Endometrial microvascular endothelial cells (primary cell): ENCODE measurements around the gene ZNF48. TPM values are rescaled to one million over a fixed set of nuclear protein-coding genes. Genes with fewer than 3 reads are reported as not detected.

Experiments used
- in situ Hi-C: cut with HindIII; loops from 2 replicates; pipeline ENCODE4 v1.10.0; 2017; ENCODE audit warnings: low sequenced_read_pairs, low pct_unique_long_range_greater_than_20kb; ENCODE audit errors: inconsistent ontology term
- total RNA-seq: library from RNA; depleted of rRNA; stranded (reverse); fragments of >200 nt; gene quantifications from one replicate; pipeline ENCODE4 v1.2.3, GENCODE V29; 2015; ENCODE audit errors: inconsistent ontology term

Gene ZNF48
- total RNA-seq, 1 donor from 2014 or later: 5.8 TPM

DNA sequence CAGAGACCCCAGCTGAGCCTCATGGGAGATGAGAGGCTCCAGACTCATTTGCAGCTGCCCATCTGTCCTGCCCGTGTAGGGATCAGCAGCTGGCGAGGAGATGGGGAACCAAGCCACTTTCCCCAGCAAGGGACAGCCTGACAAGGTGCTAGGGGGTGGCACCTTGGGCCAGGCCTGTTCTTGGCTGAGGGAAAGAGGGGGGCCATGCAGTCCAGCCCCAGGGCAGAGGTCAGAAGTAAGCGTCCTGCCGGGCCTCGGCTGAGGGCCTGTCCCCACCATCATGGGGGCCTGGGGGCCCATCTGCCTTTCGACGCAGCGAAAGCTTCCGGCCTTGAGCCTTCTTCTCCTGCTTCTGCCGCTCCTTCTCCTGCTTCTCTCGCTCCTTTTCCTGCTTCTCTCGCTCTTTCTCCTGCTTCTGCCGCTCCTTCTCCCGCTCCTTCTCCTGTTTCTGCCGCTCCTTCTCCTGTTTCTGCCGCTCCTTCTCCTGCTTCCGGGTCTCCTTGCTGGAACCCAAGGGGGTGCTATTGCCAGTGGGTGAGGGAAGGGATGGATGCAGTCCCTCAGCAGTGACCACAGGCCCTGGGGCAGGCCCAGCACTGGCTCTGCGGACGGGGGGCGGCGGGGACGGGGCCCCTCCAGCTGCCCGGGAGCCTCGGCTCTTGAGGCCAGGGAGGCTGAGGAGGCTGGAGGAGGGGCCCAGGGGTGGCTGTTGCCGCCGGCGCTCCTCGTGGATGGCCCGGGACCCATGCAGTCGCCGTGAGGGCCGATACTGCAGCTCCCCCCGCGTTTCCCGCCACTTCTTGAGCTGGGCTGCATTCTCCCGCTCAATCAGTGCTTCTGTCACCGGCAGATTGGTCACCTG, 37.3 kb upstream of the ZNF48 start:
- in situ Hi-C loops: no loop called here

GRCh38 chr16:30358577-30358936, 36.7 kb upstream of the ZNF48 start:
- in situ Hi-C loops: no loop called here

DNA sequence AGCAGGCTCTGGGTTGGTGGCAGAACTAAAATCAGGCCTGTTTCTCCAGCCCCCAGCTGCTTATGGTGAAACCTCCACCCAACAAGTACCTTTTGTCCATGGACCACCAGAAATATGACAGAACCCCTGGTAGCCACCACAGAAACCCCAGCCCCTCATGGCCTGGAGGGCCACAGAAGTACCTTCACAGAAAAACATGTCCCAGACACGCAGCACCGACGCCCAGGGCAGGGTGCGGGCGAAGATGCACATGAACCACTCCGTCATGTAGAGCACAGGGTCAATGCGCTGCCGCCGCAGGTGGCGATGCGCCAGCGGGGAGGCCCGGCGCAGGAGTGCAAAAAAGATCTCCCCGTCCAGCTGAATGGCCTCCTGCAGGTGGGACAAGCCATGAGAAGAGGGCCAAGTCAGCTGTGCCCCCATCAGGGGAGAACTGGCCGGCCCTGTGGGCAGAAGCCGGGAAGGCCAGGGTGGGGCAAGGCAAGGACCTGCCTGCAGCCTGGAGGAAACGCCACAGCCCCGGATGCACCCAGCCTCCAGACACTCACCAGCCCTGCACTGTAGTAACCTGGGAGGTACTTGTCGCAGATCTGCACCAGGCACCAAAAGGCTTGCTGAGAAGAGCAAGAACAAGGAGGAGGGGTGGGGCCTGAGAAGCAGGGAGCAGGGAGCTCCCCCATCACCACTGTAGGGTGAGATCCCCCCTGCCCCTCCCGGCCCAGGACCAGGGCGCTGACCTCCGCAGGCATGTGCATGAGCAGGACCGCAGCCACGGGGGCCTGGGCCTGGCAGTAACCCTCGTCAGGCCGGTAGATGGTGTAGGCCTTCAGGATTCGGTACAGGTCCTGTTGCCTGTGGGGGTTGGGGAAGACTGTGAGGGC, 36.0 kb upstream of the ZNF48 start:
- in situ Hi-C loops: no loop called here

DNA sequence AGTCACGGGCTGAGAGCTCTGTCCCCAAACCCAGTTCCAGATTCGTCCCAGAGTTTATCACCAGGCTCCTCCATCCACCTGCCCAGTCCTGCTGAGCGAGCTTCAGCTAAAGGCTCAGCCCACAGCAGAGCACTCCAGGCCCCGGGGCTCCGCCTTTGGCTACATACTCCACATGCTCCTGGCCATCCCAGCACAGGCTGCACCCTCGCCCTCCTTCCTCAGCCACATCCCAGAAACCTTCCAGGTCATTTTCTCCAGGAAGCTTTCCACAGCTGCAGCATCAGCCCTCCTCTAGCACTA, 35.4 kb upstream of the ZNF48 start:
- in situ Hi-C loops: no loop called here

DNA sequence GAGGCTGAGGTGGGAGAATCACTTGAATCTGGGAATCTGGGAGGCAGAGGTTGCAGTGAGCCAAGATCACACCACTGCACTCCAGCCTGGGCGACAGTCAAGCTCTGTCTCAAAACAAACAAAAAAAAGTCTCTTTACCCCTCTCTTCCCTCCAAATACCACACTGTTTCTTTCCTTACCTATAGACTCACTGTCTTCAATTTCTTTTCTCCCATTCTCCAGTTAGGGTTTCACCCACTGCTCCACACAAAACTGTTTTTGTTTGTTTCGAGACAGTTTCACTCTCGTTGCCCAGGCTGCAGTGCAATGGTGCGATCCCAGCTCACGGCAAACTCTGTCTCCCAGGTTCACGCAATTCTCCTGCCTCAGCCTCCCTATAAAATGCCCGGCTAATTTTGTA, 34.0 kb upstream of the ZNF48 start:
- in situ Hi-C loops: no loop called here

DNA sequence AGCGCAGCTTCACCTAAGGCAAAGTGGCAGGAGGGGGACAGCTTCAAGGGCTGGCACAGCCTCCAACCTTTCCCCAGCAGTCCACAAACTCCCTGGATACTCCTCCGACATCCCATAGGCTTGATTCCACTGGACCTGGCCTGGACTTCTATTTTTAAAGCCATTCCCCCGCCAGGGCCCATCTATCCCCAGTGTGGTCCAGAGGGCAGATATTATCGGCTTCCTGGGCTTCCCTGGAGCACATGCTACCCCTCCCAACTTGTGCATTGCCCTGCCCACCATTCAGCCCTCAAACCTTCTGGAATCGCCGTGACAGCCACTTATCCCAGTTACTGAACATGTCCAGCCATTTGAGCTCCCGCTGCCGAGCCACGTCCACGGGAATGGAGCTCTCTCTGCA, 30.0 kb upstream of the ZNF48 start:
- in situ Hi-C loops: no loop called here

- in situ Hi-C loops: no loop called here
These were observed 28.7 kb upstream of the ZNF48 start for GRCh38 chr16:30366511-30366910.

DNA sequence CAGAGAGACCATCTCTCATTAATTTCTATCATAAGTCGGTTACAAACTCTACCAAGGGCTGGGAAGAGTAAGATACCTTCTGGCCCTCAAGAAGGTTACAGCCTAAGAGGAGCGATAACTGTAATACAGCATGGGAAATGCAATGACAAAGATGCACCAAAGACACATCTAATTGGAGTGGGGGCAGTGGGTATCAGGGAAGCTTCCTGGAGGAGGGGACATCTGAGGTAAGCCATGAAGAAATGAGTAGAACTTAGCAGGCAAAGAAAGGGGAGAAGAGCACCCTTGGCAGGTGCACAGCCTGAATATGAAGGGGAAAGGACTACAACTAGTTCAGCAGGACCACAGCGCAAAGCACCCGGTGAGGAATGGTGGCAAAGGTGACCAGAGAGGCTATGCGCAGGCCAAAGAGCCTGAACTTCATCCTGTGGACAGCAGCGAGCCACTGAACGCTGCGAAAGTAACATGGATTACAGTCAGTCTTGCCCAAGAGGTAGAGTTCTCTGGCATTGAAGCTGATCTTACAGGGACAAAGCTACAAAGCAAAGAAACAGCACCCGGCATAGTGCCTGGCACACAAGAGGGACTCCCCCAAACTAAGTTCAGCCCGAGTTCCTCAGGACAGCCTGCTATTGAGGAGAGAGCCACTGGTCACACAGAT, 27.7 kb upstream of the ZNF48 start:
- in situ Hi-C loops: no loop called here

DNA sequence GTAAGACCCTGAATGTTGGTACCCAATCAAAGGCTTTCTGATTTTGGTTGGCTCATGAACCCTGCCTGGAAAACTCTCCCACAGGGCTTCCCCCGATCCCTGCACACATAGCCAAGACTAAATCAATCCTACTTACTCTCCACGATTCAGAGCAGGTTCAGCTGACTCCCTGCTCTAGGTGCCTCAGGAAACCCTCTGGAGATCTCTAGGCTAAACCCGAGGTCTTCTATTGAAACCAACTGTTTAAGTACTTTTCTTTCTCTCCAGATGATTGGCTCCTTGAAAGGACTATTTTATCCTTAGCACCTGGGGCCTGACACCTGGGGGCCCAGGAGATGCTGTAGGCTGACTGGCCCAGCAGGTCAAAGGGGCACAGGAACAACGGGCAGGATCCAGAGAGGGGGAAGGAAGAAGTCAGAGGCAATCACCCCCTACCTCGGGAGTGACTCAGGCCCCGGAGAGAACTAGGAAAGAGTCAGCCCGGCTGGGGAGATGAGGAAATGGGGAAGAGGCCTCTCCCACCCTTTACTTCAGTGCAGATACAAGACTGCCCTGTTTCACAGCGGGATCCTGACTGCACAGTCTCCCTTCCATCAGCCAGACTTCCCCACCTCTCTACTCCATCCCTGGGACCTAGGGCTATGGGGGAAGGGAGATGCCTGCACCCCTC, 27.0 kb upstream of the ZNF48 start:
- in situ Hi-C loops: no loop called here

- in situ Hi-C loops: no loop called here
These were observed 26.5 kb upstream of the ZNF48 start for GRCh38 chr16:30368792-30369090.

- in situ Hi-C loops: no loop called here
These were observed 25.9 kb upstream of the ZNF48 start for GRCh38 chr16:30369091-30369937.

- in situ Hi-C loops: no loop called here
These were observed 25.2 kb upstream of the ZNF48 start for GRCh38 chr16:30369938-30370455.

DNA sequence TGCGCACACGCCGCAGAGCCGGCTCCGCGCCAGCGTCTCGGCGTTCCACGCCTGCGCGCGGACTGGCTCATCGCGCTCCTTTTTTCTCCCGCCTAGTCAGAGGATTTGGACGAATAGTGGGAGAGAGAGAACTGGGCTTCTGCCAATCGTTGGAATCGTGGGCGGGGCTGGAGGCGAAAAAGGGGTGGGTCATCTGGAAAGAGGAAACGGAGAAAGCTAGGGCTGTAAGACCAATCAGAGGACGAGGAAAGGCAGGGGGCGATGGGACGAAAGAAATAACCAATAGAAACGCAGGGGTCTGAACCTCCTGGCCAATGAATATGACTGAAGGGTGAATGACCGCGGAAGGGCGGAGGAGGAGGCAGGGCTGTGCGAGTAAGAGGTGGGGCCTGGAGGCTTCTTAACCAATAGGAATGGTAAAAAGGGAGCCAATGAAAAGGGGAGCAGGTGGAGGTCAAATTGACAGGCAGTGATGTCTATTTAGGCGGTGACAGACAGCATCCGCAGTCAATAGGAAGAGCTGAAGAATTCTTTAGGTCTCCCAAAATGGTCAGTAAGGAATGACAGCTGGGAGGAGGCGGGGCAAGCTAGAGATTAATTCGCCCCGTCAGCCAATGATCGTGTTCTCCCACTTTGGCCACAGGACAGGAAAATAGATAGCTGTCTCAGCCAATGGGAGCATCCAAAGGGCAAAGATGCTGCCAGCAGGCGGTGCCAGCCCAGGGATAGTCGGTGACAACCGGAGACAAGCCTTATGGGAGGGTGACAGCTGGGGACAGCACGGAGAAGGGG, 24.6 kb upstream of the ZNF48 start, which contains the start of gene TBC1D10B:
TSS of gene TBC1D10B (minus strand) at position 39 of the 792 bp plus-strand sequence. CDS start 311 bp downstream, outside the sequence.
- in situ Hi-C loops: no loop called here

DNA sequence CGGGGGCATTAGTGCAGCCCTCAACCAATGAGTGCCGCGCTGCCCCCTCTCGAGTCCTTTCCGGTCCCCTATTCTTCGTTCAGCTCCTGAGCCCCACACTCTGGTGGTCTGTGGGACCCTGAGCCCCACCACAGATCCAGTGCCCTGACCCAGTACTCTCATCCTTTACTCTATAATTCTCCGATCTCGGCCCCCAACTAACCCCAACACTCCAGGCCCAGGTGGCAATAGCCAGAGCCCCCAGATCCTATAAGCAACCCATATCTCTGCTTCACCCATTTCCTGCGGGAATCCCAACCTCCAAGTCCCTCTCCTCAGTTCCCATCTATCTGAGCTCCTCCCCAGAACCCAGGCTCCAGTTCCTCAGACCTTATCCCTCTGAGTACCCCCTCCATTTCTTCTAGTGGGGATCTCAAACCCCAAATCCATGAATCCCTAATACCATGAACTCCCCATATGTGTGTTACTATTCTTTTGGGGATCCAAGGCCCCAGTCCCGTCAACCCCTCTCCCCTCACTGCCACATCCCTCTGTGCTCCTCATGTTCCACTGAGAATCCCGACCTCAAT, 23.9 kb upstream of the ZNF48 start:
- in situ Hi-C loops: no loop called here

DNA sequence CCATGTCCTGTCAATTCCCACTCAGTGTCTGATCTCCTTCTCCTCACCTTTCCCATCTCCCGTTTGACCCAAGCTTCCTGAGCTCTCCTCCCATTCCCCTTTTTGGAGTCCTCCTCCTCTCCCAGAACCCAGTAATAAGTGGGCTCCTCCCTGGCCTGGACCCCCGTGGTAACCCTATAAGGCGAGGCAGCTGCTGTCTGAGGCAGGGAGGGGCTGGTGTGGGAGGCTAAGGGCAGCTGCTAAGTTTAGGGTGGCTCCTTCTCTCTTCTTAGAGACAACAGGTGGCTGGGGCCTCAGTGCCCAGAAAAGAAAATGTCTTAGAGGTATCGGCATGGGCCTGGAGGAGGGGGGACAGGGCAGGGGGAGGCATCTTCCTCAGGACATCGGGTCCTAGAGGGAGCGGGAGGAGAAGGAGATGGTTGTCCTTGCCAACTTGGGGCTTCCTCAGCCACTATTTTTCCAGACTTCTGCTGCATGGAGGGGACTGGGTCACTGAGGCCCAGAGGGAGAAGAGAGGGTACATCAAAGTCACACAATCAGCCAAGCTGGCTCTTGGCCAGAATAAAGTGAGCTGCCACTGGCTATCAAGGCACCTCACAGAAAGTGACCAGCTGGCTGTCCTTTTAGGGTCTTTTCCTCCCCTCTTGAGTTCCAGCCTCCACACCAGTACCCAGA, 23.0 kb upstream of the ZNF48 start:
- in situ Hi-C loops: no loop called here

DNA sequence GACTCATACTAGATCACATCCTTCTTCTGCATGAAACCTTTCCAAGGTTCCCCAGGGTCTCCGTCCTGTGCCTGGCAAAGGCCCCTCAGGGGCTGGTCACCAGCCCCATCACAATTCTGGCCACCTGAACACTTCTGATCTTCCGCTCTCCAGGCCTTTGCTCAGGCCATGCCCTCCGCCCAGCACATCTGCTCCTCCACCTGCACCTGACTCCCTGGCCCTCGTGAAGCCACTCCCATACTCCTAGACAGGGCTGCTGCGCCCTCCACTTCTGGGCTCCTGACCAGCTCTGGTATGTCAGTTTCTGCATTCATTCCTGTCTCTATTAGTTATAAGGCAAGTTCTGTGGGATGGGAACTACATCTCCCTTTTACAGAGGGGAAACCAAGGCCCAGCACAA, 22.5 kb upstream of the ZNF48 start:
- in situ Hi-C loops: no loop called here

GRCh38 chr16:30374538-30374937, 20.7 kb upstream of the ZNF48 start, which contains the start of gene MYL11:
Gene MYL11 (plus strand): TSS chr16:30374802. CDS start chr16:30374858, 56 bp downstream.
- in situ Hi-C loops: no loop called here
